Measurements from ENCODE around the gene DPP10.

The DPP10 gene

DNA sequence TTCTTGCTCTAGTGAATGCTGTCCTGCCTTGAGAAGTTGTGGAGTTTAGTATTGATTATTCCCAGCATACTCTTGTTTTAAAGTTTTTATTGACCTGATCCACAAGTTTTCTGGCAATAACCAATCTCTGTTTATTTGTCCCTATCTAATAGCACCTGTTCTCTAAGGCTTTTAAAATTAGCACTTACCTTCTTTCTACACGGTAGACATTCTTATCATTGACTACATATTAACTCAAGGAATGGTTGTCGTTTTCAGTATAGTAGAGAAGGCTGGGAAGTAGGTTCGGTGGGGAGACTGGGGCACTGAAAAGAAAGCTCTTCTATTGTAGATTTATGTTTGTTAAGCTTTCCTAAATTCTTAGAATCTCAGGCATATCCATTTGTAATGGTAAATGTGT is 726.0 kb downstream of the DPP10 start:
- no peak for DNase-seq (ENCODE audit: insufficient read length)
- no peak for TF ChIP-seq POLR2AphosphoS5 (IDR thresholded peaks at IDR 0.05; ENCODE audit: low read depth, low read length)
- no peak for TF ChIP-seq POLR2A (IDR thresholded peaks at IDR 0.05; ENCODE audit: low read depth, low read length)
- TF ChIP-seq TAF1 (IDR thresholded peaks at IDR 0.05; ENCODE audit: borderline replicate concordance, low read depth, low read length) = no peak
- no peak for FAIRE-seq

DNA sequence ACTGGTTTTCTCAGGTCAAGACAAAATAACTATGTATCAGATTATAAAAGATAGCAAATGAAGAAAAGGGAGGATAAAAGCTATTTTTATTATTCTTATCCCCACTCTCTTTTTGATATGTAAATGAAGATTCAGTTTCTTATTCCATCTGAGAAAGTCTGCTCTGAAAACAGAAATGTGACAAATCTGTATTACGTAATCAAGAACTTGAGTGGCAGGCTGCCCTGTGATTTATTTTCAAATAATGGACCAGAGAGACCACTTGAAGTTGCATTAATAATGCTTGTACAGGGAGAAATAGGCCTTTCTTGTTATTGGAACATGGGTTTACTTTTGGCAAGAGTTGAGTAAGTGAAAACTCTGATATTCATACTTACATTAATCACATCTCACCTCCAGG is 727.4 kb downstream of the DPP10 start:
- FAIRE-seq (no peak), DNase-seq (ENCODE audit: insufficient read length) (no peak)

DNA sequence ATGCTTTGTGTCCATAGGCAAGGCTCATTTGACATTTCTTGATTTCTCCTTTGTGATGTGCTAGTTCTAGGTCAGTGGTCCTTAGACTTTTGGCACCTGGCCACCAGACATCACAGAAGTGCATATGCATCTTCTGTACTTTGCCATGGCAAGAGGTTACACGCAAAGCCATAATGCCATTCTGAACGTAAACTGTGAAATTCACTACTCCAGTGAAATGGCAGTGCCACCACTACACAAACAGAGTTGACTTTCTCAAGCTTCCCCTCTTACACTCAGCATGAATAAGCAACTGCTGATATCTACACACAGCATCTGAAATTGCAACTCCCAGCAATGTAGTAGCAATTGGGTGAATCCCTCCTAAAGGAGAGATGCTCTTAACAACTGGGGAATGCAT is 729.3 kb downstream of the DPP10 start:
- no peak for DNase-seq (ENCODE audit: insufficient read length)
- no peak for FAIRE-seq
- no peak for TF ChIP-seq POLR2A (IDR thresholded peaks at IDR 0.05; ENCODE audit: low read depth, low read length)
- no peak for TF ChIP-seq POLR2AphosphoS5 (IDR thresholded peaks at IDR 0.05; ENCODE audit: low read depth, low read length)
- TF ChIP-seq TAF1 (IDR thresholded peaks at IDR 0.05; ENCODE audit: borderline replicate concordance, low read depth, low read length) = no peak

More for the DNA sequence above, 727.4 kb downstream of the DPP10 start:
- TF ChIP-seq POLR2A (IDR thresholded peaks at IDR 0.05; ENCODE audit: low read depth, low read length) (no peak), POLR2AphosphoS5 (IDR thresholded peaks at IDR 0.05; ENCODE audit: low read depth, low read length) (no peak), TAF1 (IDR thresholded peaks at IDR 0.05; ENCODE audit: borderline replicate concordance, low read depth, low read length) (no peak)

DNA sequence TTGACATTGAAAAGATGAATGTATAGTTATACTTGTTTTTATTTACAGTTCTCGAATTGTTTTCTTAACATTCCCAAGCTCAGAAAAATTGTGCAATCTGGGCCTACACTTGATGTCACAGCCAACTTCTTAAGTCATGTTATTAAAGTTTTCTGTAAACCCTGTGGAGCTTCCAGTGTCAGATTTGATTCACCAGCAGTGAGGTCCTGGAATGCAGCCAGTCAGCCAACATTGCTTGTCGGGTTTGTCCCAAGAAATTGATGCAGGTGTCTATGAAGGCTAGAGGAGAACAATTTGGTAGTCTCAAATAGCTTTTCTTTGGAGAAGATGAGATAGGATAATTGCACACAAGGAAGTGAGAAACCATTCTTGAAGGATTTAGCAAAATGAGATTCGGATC is 732.2 kb downstream of the DPP10 start:
- no peak for TF ChIP-seq POLR2A (IDR thresholded peaks at IDR 0.05; ENCODE audit: low read depth, low read length)
- TF ChIP-seq TAF1 (IDR thresholded peaks at IDR 0.05; ENCODE audit: borderline replicate concordance, low read depth, low read length) = no peak
- TF ChIP-seq POLR2AphosphoS5 (IDR thresholded peaks at IDR 0.05; ENCODE audit: low read depth, low read length) = no peak

DNA sequence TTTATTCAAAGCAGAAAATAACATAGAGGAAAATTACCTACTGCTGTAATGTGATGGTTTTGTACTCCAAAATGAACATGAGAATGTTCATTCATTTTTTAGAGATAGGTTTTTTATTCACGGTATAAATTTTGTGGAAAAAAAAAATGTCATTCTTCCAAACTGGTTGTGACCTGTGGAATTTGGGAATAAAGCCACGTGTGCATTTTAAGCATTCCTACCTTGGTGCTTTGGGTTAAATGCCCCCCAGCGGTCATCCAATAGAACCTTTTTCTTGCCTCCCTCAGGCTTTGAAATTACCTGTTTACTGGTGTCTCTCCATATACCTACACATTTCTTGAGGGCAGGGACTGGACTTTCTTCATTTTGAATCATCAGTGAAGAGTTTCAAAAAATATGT is 740.7 kb downstream of the DPP10 start:
- FAIRE-seq (no peak), DNase-seq (ENCODE audit: insufficient read length) (no peak)
- TF ChIP-seq POLR2A (IDR thresholded peaks at IDR 0.05; ENCODE audit: low read depth, low read length) = no peak
- no peak for TF ChIP-seq TAF1 (IDR thresholded peaks at IDR 0.05; ENCODE audit: borderline replicate concordance, low read depth, low read length)
- TF ChIP-seq POLR2AphosphoS5 (IDR thresholded peaks at IDR 0.05; ENCODE audit: low read depth, low read length) = no peak

More for the DNA sequence above, 732.2 kb downstream of the DPP10 start:
- DNase-seq (ENCODE audit: insufficient read length) = no peak
- no peak for FAIRE-seq

DNA sequence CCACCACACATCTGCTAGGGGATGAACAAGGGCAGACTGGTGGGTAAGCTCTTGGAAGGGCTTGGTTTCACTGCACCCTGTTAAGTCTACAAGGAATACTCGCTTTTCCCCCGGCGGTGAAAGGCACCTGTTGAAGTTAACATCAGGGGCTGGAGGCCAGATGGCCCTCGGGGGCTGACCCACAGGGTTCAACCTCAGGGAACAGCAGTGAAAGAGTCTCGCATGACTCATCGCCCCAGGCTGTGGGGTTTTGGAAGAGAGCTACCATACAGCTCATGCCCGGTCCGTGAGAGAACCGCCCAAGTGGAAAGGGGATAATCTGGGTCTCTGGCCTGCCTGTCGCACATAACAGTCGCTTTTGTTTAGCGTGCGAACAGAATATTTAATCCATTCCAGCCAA is 748.0 kb downstream of the DPP10 start:
- FAIRE-seq = no peak
- no peak for TF ChIP-seq POLR2AphosphoS5 (IDR thresholded peaks at IDR 0.05; ENCODE audit: low read depth, low read length)
- TF ChIP-seq TAF1 (IDR thresholded peaks at IDR 0.05; ENCODE audit: borderline replicate concordance, low read depth, low read length) = no peak
- no peak for TF ChIP-seq POLR2A (IDR thresholded peaks at IDR 0.05; ENCODE audit: low read depth, low read length)
- no peak for DNase-seq (ENCODE audit: insufficient read length)

DNA sequence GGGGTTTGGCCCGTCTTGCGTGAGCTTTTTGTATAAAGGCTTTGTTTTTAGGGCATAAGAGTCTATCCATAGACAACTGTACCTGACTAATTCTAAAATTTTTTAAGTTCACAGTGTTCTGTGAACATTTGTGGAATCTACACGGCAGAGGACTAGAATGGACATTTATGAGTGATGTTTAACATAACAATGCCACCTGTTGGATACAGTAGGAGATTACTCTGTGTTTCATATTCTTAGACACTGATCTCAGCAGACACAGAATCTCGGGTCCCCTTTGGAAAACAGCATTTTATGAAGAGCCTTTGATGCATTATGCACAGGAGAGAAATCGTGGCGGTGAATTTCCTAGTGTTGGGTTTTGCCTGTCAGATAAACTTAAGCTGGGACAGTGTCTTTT is 752.2 kb downstream of the DPP10 start:
- FAIRE-seq = no peak
- DNase-seq (ENCODE audit: insufficient read length) = no peak
- no peak for TF ChIP-seq POLR2AphosphoS5 (IDR thresholded peaks at IDR 0.05; ENCODE audit: low read depth, low read length)
- TF ChIP-seq TAF1 (IDR thresholded peaks at IDR 0.05; ENCODE audit: borderline replicate concordance, low read depth, low read length) = no peak
- TF ChIP-seq POLR2A (IDR thresholded peaks at IDR 0.05; ENCODE audit: low read depth, low read length) = no peak

DNA sequence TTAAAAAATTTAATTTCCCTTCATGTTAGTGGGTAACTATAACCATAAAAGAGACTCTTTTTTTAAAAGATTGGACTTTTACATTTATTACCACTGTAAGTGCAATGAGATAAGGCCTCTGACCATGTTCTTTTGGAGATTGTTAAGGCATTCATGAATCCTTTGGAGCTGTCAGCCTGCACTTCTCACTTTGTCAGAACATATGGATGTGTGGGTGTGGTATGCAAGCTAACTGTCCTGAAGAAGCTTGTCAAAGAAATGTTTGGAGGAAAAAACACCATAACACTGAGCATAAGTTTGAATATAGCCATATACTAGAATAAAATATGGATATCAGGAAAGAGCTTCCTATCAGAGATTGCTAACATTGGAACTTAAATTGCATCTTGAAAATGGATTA is 754.1 kb downstream of the DPP10 start:
- TF ChIP-seq POLR2A (IDR thresholded peaks at IDR 0.05; ENCODE audit: low read depth, low read length) (no peak), TAF1 (IDR thresholded peaks at IDR 0.05; ENCODE audit: borderline replicate concordance, low read depth, low read length) (no peak), POLR2AphosphoS5 (IDR thresholded peaks at IDR 0.05; ENCODE audit: low read depth, low read length) (no peak)
- FAIRE-seq = no peak
- DNase-seq (ENCODE audit: insufficient read length) = no peak

DNA sequence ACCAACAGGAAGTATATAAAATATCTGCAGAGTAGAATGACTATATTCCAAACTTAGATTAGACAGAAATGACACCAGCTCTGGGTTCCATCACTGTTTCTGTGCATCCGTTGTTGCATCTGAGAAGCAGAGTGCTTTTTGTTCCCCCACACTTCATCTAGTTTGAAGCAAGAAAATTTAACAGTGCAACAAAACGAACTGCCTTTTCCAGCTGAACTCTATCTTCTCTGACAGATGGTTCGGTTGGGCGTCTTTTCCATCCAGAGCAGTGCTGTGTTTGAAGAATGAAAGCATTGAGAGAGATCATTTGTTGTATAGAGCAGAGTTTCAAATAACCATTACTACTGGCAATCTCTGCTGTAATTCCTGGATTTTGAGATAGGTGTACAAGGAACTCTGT is 757.5 kb downstream of the DPP10 start:
- DNase-seq (ENCODE audit: insufficient read length) = no peak
- TF ChIP-seq POLR2AphosphoS5 (IDR thresholded peaks at IDR 0.05; ENCODE audit: low read depth, low read length) = no peak
- TF ChIP-seq TAF1 (IDR thresholded peaks at IDR 0.05; ENCODE audit: borderline replicate concordance, low read depth, low read length) = no peak
- TF ChIP-seq POLR2A (IDR thresholded peaks at IDR 0.05; ENCODE audit: low read depth, low read length) = no peak
- no peak for FAIRE-seq

DNA sequence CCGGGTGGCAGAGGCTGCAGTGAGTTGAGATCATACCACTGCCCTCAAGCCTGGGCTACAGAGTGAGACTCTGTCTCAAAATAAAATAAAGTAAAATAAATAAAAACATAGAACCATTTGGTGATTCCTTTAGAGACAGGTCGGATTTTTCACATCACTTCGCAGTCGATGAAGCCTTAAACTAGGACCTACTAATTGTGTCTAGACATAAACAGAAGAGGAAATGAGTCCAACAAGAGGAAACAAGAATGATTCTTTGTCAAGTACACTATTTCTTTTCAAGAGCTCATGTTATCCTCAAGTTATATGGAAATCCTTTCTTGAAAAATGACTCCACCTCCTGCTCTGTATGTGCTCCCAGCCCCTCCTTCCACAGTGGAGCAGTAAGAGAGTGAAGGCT is 758.9 kb downstream of the DPP10 start:
- no peak for TF ChIP-seq POLR2AphosphoS5 (IDR thresholded peaks at IDR 0.05; ENCODE audit: low read depth, low read length)
- no peak for TF ChIP-seq POLR2A (IDR thresholded peaks at IDR 0.05; ENCODE audit: low read depth, low read length)
- TF ChIP-seq TAF1 (IDR thresholded peaks at IDR 0.05; ENCODE audit: borderline replicate concordance, low read depth, low read length) = no peak
- no peak for FAIRE-seq
- DNase-seq (ENCODE audit: insufficient read length) = no peak

DNA sequence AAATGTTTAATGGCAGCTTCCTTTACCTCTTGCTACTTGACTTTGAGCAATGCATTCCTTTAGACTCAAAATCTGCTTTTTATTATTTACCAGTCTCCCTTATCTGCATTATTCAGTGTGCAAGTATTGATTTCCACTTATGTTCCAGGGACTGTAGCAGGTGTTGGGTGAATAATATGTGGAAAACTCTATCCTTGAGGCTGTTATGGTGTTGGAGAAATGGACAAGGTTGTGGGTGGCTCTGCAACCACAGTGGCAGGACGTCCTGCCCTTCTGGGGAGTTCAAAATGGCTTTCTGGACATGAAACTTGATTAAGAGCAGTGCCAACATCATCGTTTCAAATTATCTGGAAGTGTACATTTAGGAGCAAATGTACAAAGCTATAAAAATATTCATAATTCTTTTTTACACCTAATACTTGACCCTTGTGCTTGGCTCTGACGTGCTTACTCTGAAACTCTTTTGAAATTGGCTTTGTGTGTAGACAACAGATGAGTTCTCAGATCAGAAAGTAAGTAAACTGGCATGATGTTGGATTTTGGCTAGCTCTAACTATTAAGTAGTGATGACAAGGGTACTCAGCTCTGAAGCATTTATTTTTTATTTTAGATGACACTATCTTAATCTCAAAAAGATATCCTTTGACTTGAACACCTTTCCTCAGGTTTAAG is 766.2 kb downstream of the DPP10 start:
- TF ChIP-seq POLR2AphosphoS5 (IDR thresholded peaks at IDR 0.05; ENCODE audit: low read depth, low read length) (no peak), POLR2A (IDR thresholded peaks at IDR 0.05; ENCODE audit: low read depth, low read length) (no peak), TAF1 (IDR thresholded peaks at IDR 0.05; ENCODE audit: borderline replicate concordance, low read depth, low read length) (no peak)
- no peak for DNase-seq (ENCODE audit: insufficient read length)
- no peak for FAIRE-seq

DNA sequence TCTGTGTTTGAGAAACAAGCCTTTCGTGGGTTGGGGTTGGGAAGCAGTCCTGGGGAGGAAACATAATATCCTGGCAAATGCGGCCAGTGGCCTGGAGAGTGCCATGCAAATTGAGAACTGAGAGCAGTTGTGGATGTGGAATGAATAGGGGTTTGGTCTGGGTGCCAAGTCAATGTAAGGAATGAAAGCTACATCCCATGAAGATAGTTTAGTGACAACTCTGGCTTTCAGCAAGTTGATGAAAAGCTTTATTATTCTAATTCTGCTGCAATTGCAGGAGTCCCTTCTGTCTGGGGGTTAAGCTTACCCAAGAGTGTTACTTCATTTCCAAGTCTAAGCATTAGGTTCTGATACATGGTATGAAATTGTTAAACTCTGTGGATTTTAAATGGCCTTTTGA is 771.6 kb downstream of the DPP10 start:
- TF ChIP-seq POLR2AphosphoS5 (IDR thresholded peaks at IDR 0.05; ENCODE audit: low read depth, low read length) (no peak), TAF1 (IDR thresholded peaks at IDR 0.05; ENCODE audit: borderline replicate concordance, low read depth, low read length) (no peak), POLR2A (IDR thresholded peaks at IDR 0.05; ENCODE audit: low read depth, low read length) (no peak)
- FAIRE-seq = no peak
- no peak for DNase-seq (ENCODE audit: insufficient read length)
